ENCODE measurements around the gene HPD. TPM values are rescaled to one million over a fixed set of nuclear protein-coding genes. Genes with fewer than 3 reads are reported as not detected.

Gene HPD
- total RNA-seq, 2 donors from 2014 or later = not detected

DNA sequence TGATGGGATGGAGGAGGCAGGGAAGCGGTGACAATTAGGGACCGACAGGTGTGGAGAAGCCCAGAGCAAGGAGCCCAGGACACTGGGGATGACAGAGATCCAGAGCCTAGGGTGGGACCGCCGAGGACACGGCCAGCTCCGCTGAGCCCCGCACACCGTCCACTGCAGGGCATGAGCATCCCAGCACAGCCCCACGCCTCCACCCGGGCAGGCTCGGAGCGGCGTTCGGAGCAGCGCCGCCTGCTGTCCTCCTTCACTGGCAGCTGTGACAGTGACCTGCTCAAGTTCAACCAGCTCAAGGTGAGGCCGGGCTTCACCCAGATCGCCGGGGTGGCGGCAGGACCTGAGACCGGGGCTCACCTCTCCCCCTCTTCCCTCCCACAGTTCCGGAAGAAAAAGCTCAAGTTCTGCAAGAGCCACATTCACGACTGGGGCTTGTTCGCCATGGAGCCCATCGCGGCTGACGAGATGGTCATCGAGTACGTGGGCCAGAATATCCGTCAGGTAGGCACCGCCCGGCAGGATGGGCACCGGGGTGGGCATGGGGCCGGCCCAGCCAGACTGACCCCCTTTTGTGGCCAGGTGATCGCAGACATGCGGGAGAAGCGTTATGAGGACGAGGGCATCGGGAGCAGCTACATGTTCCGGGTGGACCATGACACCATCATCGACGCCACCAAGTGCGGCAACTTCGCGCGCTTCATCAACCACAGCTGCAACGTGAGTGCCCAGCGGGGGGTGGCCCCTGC, 31.1 kb downstream of the HPD start:
- Mint-ChIP-seq H3K4me1 (peaks cover 9% of the 10 kb centered on the region), H3K4me3 (no peak overlapping the region)
- ATAC-seq (replicated peaks) = no peak

DNA sequence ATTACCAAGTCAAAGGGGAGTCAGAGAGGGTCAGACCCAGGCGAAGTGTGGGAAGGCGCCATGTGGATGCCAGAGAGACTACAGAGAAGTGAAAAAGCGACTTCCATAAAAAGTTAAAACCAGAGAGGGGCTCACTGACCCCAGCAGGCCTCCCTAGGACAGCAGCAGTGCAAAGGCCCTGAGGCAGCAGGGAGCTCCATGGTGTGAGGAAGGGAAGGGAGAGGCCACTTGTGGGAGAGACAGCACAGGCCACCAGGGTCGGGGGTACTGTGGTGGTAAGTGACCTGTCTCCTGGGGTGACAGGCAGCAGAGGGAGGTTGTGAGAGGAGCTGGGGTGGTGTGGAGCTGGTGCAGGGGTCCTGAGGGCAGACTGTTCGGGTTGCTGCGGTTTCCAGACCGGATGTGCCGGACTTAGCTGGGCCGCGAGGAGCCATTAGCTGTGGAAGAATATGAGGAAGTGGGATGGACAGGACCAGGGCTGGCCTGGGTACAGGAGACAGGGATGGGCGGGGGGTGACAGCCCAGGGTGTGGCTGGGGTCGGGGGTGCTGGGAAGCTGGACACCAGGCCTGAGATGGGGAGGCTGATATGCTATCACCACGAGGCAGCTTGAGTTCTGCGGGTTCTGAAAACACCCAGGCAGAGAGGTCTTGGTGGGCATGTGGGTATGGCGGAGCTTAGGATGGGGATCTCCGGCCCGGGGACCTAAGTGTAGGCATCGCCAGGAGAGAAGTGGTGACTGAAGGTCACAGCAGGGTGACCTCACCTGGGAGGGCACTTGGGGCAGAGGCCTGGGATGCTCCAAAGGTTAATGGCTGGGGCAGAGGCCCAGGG, 32.1 kb downstream of the HPD start:
- Mint-ChIP-seq H3K27ac (peak overlapping the region; percentile 84), H3K4me3 (no peak overlapping the region), H3K9me3 (no peaks in the 10 kb centered on the region), H3K27me3 (no peaks in the 10 kb centered on the region), H3K36me3 (ENCODE audit: low read depth) (peaks cover 91% of the 10 kb centered on the region), H3K4me1 (peaks cover 9% of the 10 kb centered on the region)
- ATAC-seq (replicated peaks) = no peak

More for the DNA sequence above, 31.1 kb downstream of the HPD start:
- Mint-ChIP-seq H3K9me3 (no peaks in the 10 kb centered on the region), H3K36me3 (ENCODE audit: low read depth) (peaks cover 91% of the 10 kb centered on the region), H3K27ac (peak overlapping the region; percentile 84), H3K27me3 (no peaks in the 10 kb centered on the region)

DNA sequence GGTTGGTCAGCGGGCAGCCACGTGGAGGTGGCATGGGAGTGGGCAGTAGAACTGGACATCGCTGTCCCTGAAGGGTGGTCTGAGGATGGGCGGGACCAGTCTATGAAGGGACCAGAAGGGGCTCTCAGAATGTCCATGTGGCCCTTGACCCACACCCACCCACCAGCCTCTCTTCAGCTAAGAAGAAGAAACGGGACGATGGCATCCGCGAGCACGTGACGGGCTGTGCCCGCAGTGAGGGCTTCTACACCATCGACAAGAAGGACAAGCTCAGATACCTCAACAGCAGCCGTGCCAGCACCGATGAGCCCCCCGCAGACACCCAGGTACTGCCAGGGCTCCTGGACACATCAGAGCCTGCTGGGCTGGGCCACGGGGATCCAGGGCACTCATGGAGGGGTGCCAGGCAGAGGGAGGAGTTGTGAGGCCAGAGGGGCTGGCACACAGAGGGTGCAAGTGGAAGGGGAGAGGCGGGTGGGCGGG, 33.6 kb downstream of the HPD start:
- H3K4me1 Mint-ChIP-seq = peaks cover 9% of the 10 kb centered on the region
- H3K27ac Mint-ChIP-seq = no peak overlapping the region
- no peaks in the 10 kb centered on the region for H3K9me3 Mint-ChIP-seq
- H3K27me3 Mint-ChIP-seq = no peaks in the 10 kb centered on the region
- H3K4me3 Mint-ChIP-seq = no peak overlapping the region
- H3K36me3 Mint-ChIP-seq (ENCODE audit: low read depth) = peaks cover 91% of the 10 kb centered on the region
- ATAC-seq (replicated peaks) = no peak

DNA sequence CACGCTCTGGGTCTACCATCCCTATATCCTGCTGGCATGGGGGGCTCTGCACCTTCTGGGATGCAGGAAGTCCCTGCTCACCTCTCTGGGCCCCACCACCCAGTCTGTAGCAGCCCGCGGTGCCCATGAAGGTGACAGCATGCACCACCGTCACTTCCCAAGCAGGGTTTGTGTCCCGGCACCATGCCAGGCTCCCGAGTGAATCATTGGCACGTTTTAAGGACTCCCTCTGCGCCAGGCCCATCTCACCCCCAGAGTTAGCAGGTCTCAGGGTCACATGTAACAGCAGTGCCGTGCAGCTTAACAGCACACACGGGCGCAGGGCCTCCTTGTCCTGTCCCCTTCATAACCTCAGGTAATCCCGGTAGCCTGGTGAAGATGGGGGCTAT, 34.9 kb downstream of the HPD start:
- Mint-ChIP-seq H3K4me3 (no peak overlapping the region), H3K36me3 (ENCODE audit: low read depth) (peaks cover 91% of the 10 kb centered on the region), H3K27me3 (no peaks in the 10 kb centered on the region), H3K27ac (no peak overlapping the region), H3K9me3 (no peaks in the 10 kb centered on the region), H3K4me1 (peaks cover 7% of the 10 kb centered on the region)
- ATAC-seq (replicated peaks) = no peak

DNA sequence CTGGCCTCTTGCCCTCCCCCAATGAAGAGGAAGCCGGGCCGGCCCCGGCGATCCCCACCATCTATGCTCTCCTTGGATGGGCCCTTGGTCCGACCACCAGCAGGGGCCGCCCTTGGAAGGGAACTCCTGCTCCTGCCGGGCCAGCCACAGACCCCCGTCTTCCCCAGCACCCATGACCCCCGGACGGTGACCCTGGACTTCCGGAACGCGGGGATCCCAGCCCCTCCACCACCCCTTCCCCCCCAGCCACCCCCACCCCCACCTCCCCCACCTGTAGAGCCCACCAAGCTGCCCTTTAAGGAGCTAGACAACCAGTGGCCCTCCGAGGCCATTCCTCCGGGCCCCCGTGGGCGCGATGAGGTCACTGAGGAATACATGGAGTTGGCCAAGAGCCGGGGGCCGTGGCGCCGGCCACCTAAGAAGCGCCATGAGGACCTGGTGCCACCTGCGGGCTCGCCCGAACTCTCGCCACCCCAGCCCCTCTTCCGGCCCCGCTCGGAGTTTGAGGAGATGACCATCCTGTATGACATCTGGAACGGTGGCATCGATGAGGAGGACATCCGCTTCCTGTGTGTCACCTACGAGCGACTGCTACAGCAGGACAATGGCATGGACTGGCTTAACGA, 35.4 kb downstream of the HPD start:
- Mint-ChIP-seq H3K27ac (no peak overlapping the region), H3K27me3 (no peaks in the 10 kb centered on the region), H3K36me3 (ENCODE audit: low read depth) (peaks cover 90% of the 10 kb centered on the region), H3K4me3 (no peak overlapping the region), H3K4me1 (peaks cover 5% of the 10 kb centered on the region), H3K9me3 (no peaks in the 10 kb centered on the region)
- no peak for ATAC-seq (replicated peaks)

DNA sequence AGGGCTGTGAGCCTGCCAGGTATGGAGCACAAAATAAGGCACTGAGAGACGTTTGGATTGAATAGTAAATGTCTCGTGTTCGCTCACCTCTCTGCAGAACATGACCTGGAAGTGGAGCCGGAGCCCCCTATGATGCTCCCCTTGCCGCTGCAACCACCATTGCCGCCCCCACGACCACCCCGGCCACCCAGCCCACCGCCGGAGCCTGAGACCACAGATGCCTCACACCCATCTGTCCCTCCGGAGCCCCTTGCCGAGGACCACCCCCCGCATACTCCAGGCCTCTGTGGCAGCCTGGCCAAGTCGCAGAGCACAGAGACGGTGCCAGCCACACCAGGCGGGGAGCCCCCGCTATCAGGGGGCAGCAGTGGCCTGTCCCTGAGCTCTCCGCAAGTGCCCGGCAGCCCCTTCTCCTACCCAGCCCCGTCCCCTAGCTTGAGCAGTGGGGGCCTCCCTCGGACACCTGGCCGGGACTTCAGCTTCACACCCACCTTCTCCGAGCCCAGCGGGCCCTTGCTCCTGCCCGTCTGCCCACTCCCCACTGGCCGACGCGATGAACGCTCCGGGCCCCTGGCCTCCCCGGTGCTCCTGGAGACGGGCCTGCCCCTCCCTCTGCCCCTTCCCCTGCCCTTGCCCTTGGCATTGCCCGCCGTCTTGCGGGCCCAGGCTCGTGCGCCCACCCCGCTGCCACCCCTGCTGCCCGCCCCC, 36.1 kb downstream of the HPD start:
- Mint-ChIP-seq H3K27ac (no peak overlapping the region), H3K27me3 (no peaks in the 10 kb centered on the region)

DNA sequence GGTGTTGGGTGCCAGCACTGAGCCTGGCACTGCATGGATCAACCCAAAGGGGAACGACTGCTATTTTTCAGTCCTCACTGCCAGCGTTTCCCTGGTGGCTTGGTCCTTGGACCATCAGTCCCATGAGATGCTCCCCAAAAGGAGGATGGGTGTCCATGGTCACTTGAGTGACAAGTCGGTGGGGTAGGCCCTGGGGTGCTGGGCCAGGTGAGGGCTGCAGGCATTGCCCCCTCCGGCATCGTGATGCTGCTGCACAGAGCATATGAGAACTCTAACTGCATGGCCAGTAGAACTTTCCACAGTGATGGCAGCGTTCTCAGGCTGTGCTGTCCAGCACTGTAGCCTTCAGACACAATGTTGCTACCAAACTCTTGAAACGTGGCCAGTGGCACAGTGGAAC, 38.6 kb downstream of the HPD start:
- peaks cover 92% of the 10 kb centered on the region for H3K36me3 Mint-ChIP-seq (ENCODE audit: low read depth)
- H3K4me1 Mint-ChIP-seq = no peaks in the 10 kb centered on the region
- H3K4me3 Mint-ChIP-seq = no peak overlapping the region
- no peak for ATAC-seq (replicated peaks)
- no peaks in the 10 kb centered on the region for H3K27me3 Mint-ChIP-seq
- no peaks in the 10 kb centered on the region for H3K9me3 Mint-ChIP-seq
- no peak overlapping the region for H3K27ac Mint-ChIP-seq

More for the DNA sequence above, 36.1 kb downstream of the HPD start:
- Mint-ChIP-seq H3K4me3 (no peak overlapping the region), H3K36me3 (ENCODE audit: low read depth) (peaks cover 93% of the 10 kb centered on the region), H3K4me1 (peaks cover 5% of the 10 kb centered on the region), H3K9me3 (no peaks in the 10 kb centered on the region)
- no peak for ATAC-seq (replicated peaks)

DNA sequence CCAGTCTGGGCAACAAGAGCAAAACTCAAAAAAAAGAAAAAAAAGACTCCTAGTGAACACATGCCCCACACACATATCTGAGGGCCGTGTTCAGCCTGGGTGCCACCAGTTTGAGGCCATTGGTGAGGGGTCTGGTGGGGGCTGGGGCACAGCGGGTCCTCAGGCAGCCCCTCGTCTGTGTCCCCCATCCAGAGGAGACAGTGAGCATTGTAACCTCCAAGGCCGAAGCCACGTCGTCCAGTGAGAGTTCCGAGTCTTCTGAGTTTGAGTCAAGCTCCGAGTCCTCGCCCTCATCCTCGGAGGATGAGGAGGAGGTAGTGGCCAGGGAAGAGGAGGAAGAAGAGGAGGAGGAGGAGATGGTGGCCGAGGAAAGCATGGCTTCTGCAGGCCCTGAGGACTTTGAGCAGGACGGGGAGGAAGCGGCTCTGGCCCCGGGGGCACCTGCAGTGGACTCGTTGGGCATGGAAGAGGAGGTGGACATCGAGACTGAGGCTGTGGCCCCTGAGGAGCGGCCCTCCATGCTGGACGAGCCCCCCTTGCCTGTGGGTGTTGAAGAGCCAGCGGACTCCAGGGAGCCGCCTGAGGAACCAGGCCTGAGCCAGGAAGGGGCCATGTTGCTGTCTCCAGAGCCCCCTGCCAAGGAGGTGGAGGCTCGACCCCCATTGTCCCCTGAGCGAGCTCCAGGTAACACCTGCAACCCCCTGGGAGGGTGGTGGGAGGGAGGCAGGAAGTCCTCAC, 39.3 kb downstream of the HPD start:
- H3K9me3 Mint-ChIP-seq = no peaks in the 10 kb centered on the region
- no peaks in the 10 kb centered on the region for H3K27me3 Mint-ChIP-seq
- H3K4me1 Mint-ChIP-seq = no peaks in the 10 kb centered on the region
- H3K4me3 Mint-ChIP-seq = no peak overlapping the region
- H3K36me3 Mint-ChIP-seq (ENCODE audit: low read depth) = peaks cover 89% of the 10 kb centered on the region
- ATAC-seq (replicated peaks) = no peak
- H3K27ac Mint-ChIP-seq = no peak overlapping the region

DNA sequence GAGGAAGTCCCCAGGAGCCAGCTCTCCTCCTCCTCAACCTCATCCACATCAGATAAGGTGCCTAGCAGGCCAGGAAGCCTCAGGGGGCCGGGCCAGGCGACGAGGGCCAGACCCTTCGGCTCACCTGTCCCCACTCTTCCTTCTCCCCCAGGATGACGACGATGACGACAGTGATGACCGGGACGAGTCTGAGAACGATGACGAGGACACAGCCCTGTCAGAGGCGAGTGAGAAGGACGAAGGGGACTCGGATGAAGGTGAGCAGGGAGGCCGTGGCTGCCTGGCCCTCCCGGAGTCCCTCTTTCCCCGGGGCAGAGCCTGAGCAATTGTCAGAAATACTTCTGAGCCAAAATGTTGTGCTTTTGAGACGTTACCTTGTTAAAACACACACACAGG, 41.0 kb downstream of the HPD start:
- H3K9me3 Mint-ChIP-seq = no peaks in the 10 kb centered on the region
- ATAC-seq (replicated peaks) = no peak
- H3K4me3 Mint-ChIP-seq = no peak overlapping the region
- H3K36me3 Mint-ChIP-seq (ENCODE audit: low read depth) = peaks cover 90% of the 10 kb centered on the region
- peaks cover 3% of the 10 kb centered on the region for H3K4me1 Mint-ChIP-seq
- H3K27me3 Mint-ChIP-seq = no peaks in the 10 kb centered on the region
- H3K27ac Mint-ChIP-seq = no peak overlapping the region

DNA sequence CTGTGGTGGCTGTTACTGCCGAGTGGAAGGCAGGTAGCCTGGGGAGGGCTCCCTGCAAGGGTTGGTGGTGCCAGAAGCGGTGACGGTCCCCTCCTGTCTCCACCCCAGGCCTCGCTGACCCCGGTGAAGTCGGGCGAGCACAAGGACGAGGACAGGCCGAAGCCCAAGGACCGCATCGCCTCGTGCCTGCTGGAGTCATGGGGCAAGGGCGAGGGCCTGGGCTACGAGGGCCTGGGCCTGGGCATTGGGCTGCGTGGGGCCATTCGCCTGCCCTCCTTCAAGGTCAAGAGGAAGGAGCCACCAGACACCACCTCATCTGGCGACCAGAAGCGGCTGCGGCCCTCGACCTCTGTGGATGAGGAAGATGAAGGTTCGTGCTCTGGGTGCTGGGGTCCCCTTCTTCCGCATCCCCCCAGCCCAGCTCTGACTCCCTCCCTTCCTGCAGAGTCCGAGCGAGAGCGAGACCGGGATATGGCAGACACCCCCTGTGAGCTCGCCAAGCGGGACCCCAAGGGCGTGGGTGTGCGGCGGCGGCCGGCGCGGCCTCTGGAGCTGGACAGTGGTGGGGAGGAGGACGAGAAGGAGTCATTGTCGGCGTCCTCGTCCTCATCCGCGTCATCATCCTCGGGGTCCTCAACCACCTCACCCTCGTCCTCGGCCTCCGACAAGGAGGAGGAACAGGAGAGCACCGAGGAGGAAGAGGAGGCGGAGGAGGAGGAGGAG, 41.6 kb downstream of the HPD start:
- no peak for ATAC-seq (replicated peaks)
- H3K27ac Mint-ChIP-seq = peak overlapping the region; percentile 72
- no peaks in the 10 kb centered on the region for H3K27me3 Mint-ChIP-seq
- H3K9me3 Mint-ChIP-seq = no peaks in the 10 kb centered on the region
- H3K4me3 Mint-ChIP-seq = no peak overlapping the region
- peaks cover 88% of the 10 kb centered on the region for H3K36me3 Mint-ChIP-seq (ENCODE audit: low read depth)
- peaks cover 6% of the 10 kb centered on the region for H3K4me1 Mint-ChIP-seq

DNA sequence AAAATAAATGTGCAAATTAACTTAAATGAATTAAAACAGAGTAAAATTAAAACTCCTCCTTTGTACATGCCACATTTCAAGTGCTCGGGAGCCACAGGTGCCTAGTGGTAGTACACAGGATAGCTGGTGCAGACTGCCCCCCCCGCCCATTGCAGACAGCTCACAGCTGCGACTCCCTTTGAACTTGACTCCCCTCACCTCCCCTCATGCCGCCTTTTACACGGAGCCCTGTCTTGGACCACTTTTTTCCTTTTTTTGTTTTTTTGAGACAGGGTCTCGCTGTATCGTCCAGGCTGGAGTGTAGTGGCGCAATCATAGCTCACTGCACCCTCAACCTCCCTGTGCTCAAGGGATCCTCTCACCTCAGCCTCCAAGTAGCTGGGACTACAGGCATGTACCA, 43.4 kb downstream of the HPD start:
- Mint-ChIP-seq H3K4me3 (no peak overlapping the region), H3K27ac (peak overlapping the region; percentile 25), H3K27me3 (no peaks in the 10 kb centered on the region), H3K36me3 (ENCODE audit: low read depth) (peaks cover 78% of the 10 kb centered on the region), H3K9me3 (no peaks in the 10 kb centered on the region), H3K4me1 (peaks cover 12% of the 10 kb centered on the region)
- ATAC-seq (replicated peaks) = no peak

DNA sequence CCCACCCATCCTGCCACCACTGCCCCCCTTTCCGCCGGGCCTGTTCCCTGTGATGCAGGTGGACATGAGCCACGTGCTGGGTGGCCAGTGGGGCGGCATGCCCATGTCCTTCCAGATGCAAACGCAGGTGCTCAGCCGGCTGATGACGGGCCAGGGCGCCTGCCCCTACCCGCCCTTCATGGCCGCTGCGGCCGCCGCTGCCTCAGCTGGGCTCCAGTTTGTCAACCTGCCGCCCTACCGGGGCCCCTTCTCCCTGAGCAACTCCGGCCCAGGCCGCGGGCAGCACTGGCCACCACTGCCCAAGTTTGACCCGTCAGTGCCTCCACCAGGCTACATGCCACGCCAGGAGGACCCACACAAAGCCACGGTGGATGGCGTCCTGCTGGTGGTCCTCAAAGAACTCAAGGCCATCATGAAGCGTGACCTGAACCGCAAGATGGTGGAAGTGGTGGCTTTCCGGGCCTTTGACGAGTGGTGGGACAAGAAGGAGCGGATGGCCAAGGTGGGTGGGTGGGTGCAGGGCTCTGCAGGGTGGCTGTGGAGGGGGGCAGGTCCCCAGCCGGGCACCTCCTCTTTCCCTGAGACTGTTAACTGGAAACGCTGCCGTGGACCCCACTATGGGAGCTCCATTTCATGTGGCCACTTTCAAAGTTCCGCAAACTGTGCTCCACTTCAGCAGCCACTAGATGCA, 44.1 kb downstream of the HPD start:
- no peak overlapping the region for H3K27ac Mint-ChIP-seq
- H3K27me3 Mint-ChIP-seq = no peaks in the 10 kb centered on the region
- no peak overlapping the region for H3K4me3 Mint-ChIP-seq
- peaks cover 76% of the 10 kb centered on the region for H3K36me3 Mint-ChIP-seq (ENCODE audit: low read depth)
- peaks cover 12% of the 10 kb centered on the region for H3K4me1 Mint-ChIP-seq
- H3K9me3 Mint-ChIP-seq = no peaks in the 10 kb centered on the region
- no peak for ATAC-seq (replicated peaks)

DNA sequence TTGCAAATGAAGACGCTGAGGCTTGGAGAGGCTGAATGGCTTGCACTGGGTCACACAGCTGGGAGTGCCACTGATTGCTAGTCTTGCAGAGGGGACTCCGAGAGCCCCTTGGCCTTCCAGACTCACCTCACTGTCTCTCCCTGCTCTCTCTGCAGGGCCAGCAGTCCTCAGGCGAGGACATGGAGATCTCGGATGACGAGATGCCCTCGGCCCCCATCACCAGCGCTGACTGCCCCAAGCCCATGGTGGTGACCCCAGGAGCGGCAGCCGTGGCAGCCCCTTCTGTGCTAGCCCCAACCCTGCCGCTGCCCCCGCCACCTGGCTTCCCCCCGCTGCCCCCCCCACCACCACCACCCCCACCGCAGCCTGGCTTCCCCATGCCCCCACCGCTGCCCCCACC, 44.7 kb downstream of the HPD start:
- H3K36me3 Mint-ChIP-seq (ENCODE audit: low read depth) = peaks cover 76% of the 10 kb centered on the region
- H3K27me3 Mint-ChIP-seq = no peaks in the 10 kb centered on the region
- no peaks in the 10 kb centered on the region for H3K9me3 Mint-ChIP-seq
- H3K4me3 Mint-ChIP-seq = peak overlapping the region; percentile 86
- no peak for ATAC-seq (replicated peaks)
- peak overlapping the region; percentile 74 for H3K27ac Mint-ChIP-seq
- peaks cover 12% of the 10 kb centered on the region for H3K4me1 Mint-ChIP-seq

Data from activated T-helper 17 cell treated with anti-CD3 and anti-CD28 coated beads, Interleukin-2, amount 50 U/mL, for 72 hours (primary cell).